IPS-NIHi7 (cell line): ENCODE measurements around the gene OR52E8.

Experiments
- DNase-seq: peaks from one replicate; pipeline ENCODE4 v3.0.0; 2012; ENCODE audit warnings: mixed read lengths; ENCODE audit errors: extremely low spot score

Gene OR52E8

GRCh38 chr11:5857590-5857989, at the start of gene OR52E8:
Gene OR52E8, minus strand, starts transcription at chr11:5857690. Its CDS starts 0 bp downstream, at chr11:5857690.
- DNase-seq: no peak

DNA sequence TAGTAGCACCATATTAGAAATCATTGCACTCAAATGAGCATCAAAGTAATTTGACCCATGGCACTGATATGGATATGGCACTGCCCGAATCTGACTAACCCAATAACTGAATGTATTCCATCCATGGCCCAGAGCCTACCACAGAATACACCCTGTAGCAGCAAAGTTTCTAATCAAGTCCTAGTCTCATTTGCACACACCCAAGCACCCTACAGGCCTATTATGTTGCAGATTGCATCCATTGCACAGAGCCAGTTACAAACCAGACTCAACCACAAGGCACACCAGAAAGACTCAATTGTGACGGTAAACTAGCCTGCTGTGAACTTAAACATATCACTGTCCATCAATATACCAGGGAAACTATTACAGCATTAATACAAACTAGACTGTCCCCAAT, 42.0 kb upstream of the OR52E8 start:
- DNase-seq: no peak

DNA sequence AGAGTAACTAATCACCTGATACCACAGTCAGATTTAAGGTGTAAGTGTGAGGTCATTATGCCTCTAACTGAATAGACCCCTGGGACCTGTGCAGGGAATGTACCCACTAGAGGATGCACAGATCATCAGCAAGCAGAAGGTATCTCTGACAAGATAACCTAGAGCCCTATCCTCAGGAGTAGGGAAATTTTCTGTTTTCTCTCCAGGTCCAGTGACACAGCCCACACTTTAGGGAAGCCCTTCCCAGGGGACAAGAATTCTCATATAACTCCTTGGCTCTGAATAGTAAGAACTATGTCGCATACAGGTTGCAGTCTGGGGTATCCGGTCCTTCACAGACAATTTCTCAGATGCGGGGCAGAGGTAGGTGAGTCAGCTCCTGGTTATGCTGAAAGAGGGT, 35.4 kb upstream of the OR52E8 start, which contains the start of gene OR52E5:
Gene OR52E5, plus strand, starts transcription at position 301 of the 400 bp plus-strand sequence. CDS start 7,569 bp downstream, outside the sequence.
- DNase-seq: no peak

GRCh38 chr11:5891216-5891800, 33.8 kb upstream of the OR52E8 start:
- no peak for DNase-seq

DNA sequence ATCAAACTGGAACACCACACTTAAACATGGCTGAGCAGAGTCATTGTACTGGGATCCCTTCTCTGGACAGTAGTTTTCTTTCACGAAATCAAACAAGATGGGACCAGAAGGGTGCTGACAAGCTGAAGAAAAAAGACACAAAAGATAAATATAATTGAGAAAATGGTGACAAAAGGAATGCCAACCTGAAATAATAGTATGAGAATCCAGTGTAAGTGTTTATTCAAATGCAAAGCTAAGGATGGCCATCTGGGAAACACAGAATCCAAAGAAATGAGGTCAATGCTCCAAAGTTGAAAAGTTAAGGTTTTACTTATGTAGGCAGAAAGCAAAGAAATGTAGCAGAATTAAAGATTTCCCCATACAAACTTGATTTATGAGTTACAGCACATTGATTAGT, 30.2 kb upstream of the OR52E8 start:
- DNase-seq: no peak

GRCh38 chr11:5887172-5887571, 29.7 kb upstream of the OR52E8 start:
- DNase-seq: no peak

DNA sequence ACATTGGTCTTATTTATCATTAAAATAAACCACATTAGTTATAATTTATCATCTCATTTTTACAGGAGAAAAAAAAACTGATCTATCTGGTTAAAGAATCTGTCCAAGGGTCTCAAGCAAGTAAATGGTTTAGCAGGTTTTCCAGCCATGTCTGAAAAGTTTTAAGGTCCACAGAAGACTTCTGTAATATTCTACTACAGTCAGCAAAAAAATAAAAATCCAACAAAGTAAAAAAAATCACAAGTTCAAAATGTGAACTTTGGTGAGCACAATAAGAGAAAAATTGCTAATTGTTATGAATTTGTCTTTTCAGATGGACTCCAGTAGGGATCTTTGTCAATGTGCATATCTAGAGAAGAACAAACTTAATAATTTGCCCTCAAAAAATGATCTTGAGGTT, 24.3 kb upstream of the OR52E8 start:
- no peak for DNase-seq

DNA sequence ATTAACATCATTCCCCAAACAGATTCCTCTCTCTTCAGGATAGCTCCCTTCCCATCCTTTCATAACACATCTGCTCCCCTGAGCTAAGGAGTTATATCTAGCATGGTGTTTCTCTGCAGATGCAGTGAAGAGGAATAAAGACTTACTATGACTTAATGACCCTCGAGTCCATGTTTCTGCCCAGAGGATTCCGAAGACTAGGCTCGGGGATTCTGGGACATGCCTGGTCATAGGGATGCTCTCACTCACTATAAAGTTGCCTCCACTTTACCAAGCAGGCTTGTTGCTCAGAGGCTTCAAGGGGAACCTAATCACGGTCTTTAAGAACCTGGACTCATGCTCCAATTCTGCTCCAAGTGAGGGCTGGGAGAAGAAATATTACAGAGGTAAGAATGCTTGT, 22.8 kb upstream of the OR52E8 start, which contains the start of gene OR52E4:
Gene OR52E4, plus strand, starts transcription at position 301 of the 400 bp plus-strand sequence. CDS start 3,664 bp downstream, outside the sequence.
- DNase-seq: no peak

DNA sequence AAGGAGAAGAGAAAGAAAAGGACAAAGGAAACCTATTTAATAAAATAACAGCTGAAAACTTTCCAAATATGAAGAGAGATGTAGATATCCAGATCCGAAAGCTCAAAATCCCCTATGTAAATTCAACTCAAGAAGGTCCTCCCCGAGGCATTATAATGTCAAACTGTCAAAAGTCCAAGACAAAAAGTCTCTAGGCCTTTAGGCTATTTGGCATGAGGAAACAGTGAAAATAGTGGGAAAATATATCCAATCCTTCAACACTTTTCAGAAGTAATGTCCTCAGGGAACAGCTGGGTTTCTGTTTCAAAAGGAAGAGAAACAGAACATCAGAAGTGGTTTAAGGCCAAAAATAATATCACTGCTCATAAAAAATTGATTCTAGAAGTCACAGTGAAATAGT, 21.1 kb upstream of the OR52E8 start:
- DNase-seq: no peak

GRCh38 chr11:5865826-5866225, 8.3 kb upstream of the OR52E8 start:
- DNase-seq: no peak

DNA sequence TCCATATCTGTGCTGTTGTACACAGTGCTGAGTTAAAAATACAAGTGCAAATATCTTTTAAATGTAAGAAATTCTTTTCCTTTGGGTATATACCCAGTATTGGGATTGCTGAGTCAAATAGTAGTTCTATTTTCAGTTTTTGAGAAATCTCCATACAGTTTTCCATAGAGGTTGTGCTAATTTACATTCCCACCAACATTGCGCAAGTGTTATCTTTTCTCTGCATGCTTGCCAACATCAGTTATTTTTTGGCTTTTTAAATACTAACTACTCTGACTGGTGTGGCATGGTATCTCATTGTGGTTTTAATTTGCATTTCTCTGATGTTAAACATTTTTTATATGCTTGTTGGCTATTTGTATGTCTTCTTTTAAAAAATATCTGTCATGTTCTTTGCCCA, 6.5 kb downstream of the OR52E8 start:
- no peak for DNase-seq

DNA sequence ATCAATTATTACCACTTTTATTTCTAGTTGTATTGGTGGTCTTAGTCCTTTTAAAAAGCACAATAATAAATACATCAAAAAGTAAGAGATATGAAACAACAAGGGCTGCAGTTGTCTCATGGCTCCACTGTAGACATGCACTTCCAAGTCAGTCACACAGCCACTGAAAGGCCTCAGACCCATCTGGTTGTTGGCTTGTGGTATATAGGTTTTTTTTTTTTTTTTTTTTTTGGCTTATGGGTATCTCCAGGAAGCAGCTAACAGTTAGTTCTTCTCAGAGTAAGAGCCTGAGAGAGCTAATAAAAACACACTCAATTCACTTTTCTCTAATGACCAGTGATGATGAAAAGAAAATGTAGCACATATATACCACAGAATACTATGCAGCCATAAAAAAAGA, 9.8 kb downstream of the OR52E8 start:
- no peak for DNase-seq

DNA sequence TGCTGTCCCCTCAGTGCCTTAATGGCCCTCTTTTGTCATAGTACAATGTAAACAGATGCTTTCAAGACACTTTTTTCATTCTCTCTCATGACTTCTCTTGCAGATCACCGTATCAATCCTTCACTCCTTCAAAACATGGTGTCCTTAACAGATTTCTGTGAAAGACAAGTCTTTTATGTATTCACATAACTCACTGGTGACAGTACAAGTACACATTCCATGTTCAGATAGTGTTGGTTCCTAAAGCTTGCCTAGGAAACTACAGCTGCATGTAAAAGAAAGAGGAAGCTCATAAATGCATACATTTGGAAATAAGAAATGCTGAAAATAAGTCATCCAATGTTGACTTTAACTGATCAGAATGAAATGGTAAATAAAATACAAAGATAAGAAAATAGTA, 10.8 kb downstream of the OR52E8 start:
- no peak for DNase-seq

- DNase-seq: no peak
These were observed 15.7 kb downstream of the OR52E8 start, which contains the start of gene OR52E6 for GRCh38 chr11:5841797-5842196. Gene OR52E6, minus strand, starts transcription at chr11:5841897. Its CDS starts 0 bp downstream, at chr11:5841897.

- DNase-seq: no peak
These were observed 19.8 kb downstream of the OR52E8 start for GRCh38 chr11:5837695-5838094.

DNA sequence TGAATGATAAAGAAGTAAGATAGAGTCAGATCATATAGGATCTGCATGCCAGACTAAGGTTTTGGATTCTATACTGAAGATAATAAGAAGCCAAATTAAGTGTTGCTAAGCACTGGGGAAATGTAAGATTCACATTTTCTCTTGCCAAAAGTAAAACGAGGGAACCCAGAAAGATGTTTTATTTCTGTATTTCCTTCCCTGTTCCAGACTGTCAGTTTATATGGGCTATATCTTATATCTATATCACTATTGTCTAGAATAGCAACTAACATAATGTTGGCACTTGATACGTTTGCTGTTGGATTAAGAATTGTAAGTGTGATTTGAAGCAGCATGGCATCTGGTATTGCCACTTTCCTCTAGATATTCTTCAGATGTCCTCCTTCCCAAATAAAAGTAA, 24.0 kb downstream of the OR52E8 start:
- no peak for DNase-seq

GRCh38 chr11:5831196-5831829, 26.2 kb downstream of the OR52E8 start:
- peak; percentile 20 for DNase-seq

GRCh38 chr11:5818245-5818886, 39.1 kb downstream of the OR52E8 start:
- DNase-seq: no peak

DNA sequence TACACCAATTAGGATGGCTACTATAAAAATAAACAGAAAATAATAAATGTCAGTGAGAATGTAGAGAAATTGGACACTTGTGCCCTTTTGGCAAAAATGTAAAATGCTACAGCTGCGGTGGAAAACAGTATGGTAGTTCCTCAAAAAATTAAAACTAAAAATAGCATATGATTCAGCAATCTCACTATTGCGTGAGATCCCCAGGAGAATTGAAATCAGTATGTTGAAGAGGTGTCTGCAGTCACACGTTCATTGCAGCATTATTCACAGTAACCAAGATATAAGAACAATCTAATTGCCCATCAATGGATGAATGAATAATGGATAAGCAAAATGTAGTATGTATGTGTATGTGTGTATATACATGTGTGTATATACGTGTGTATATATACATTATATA, 42.0 kb downstream of the OR52E8 start:
- DNase-seq: no peak

- DNase-seq: no peak
These were observed 47.3 kb downstream of the OR52E8 start for GRCh38 chr11:5809905-5810795.

GRCh38 chr11:5809122-5809519, 48.4 kb downstream of the OR52E8 start:
- DNase-seq: no peak
